Ovary (tissue), 10 donors: ENCODE measurements around the gene SPG7. TPM values are rescaled to one million over a fixed set of nuclear protein-coding genes. Genes with fewer than 3 reads are reported as not detected.
"Not testable (repeated sequence)": the region's sequence is repeated elsewhere in the genome, so short reads cannot be mapped to it uniquely, and the experiment has no call there.

Experiments
- DNase-seq, 5 donors: peaks; one replicate each; pipeline ENCODE4 v3.0.0-alpha.2; 2019 to 2020
- H3K27ac ChIP-seq, 2 donors: fragments of 200-600 bp; one replicate each; pipeline versions ENCODE4 v1.5.1 to v1.8.0; 2019 to 2022
- H3K27me3 ChIP-seq: fragments of 200-600 bp; one replicate; pipeline ENCODE4 v1.8.0; 2022
- H3K36me3 ChIP-seq: fragments of 200-600 bp; sonication (generic); one replicate; pipeline ENCODE4 v1.5.1; 2019
- H3K4me1 ChIP-seq: one replicate; pipeline ENCODE4 v1.8.1; 2013; ENCODE audit warnings: mild to moderate bottlenecking, moderate library complexity; ENCODE audit not compliant: insufficient read depth
- H3K4me3 ChIP-seq: fragments of 200-600 bp; sonication (generic); one replicate; pipeline ENCODE4 v1.5.1; 2017
- H3K9me3 ChIP-seq, 2 donors: fragments of 200-600 bp in 1 of 2; sonication (generic) in 1 of 2; one replicate each; pipeline versions ENCODE4 v1.5.1 to v1.8.1; 2013 to 2019; ENCODE audit warnings: mild to moderate bottlenecking in 1 of 2, moderate library complexity in 1 of 2
- CTCF ChIP-seq, 3 donors: fragments of 450-650 bp in 2 of 3; fragments of 200-600 bp in 1 of 3; IDR thresholded peaks; one replicate each; pipeline versions ENCODE4 v1.5.1 to v1.8.0; 2016 to 2022; ENCODE audit warnings: antibody characterized with exemption in 3 of 3, mild to moderate bottlenecking in 1 of 3
- EP300 ChIP-seq: sonication (generic); formaldehyde crosslinking; IDR thresholded peaks from one replicate; pipeline ENCODE4 v1.6.1; 2017; ENCODE audit warnings: antibody characterized with exemption
- POLR2A ChIP-seq: fragments of 450-650 bp; IDR thresholded peaks from one replicate; pipeline ENCODE4 v1.6.1; 2017; ENCODE audit warnings: antibody characterized with exemption, mild to moderate bottlenecking, moderate library complexity
- WGBS, 3 donors: extraction: QIAGEN DNeasy Blood & Tissue Kit in 1 of 3; methylation state at CpG; one replicate each; pipeline versions ENCODE4 v1.1.5 to v1.1.7; 2013 to 2017; 5-methylcytosine and 5-hydroxymethylcytosine counted together
- intact Hi-C, 4 donors: fragments of 100-400 bp; cut with DNase I; formaldehyde crosslinking; loops; one replicate each; pipeline versions ENCODE4 v1.11.0 to v1.15.1; 2022 to 2023
- long read RNA-seq, 3 donors: library from polyadenylated mRNA in 2 of 3; unstranded in 2 of 3; transcript quantifications; one replicate each; pipeline ENCODE4 v2.0.0 and lab custom pipeline, GENCODE V29; 2021 to 2026
- polyA plus RNA-seq, 2 donors: library from polyadenylated mRNA; stranded (reverse); fragments of 200-250 nt in 1 of 2; fragments of 350-450 nt in 1 of 2; fragmentation: Illumina TruSeq in 1 of 2; extraction: RNeasy Lipid Tissue Mini Kit (QIAGEN cat#74804) in 1 of 2; gene quantifications; one replicate each; pipeline ENCODE4 v1.2.3, GENCODE V29; 2013 to 2014
- total RNA-seq, 7 donors: library from RNA; depleted of rRNA in 2 of 7; stranded (reverse); fragments of >200 nt in 2 of 7; fragmentation: NEBNext Ultra II Directional in 3 of 7; extraction: Animal tissue kit (Norgen Biotek cat#: 25700) in 3 of 7; gene quantifications; one replicate each; pipeline versions ENCODE4 v1.1.0 to v1.2.4, GENCODE V29; 2016 to 2023
- donor health status: DM: no; HTN: no; CAD: no; lungs with moderate emphysema.
- donor health status: DM: no; HTN: no; CAD: no.
- donor health status: Bipolar disorder and iron deficiency.
- donor health status: DM: yes; HTN: yes; CAD: no.
- donor health status: DM: no; HTN: no; CAD: no.
- donor health status: DM: yes; HTN: yes; CAD: no.

The SPG7 gene
- 100 to 1,000 TPM in 3 of 7 donors, 10 to 100 TPM in 4; 73.5 to 145 (median 96.0) TPM for total RNA-seq
- 10 to 100 TPM; 48.9 to 76.7 TPM for polyA plus RNA-seq
- long read RNA-seq, donor 1, full-length matches to known transcripts, result 47 of 131 reads
- long read RNA-seq, donor 1, partial matches to known transcripts, result 63 of 131 reads
- long read RNA-seq, donor 1, other reads (novel, unspliced or antisense), result 21 of 131 reads
- long read RNA-seq, donor 2, full-length matches to known transcripts, result 35 of 47 reads
- long read RNA-seq, donor 2, partial matches to known transcripts, result 12 of 47 reads
- long read RNA-seq, donor 2, other reads (novel, unspliced or antisense), result 0 of 47 reads
- long read RNA-seq, donor 3, transcript SPG7-239 (14 exons, 2,859 nt), result minor isoform, 5 of 149 reads
- long read RNA-seq, donor 3, transcript SPG7-268 (17 exons, 3,359 nt), result major isoform, 59 of 149 reads
- long read RNA-seq, donor 3, partial matches to known transcripts, result 41 of 149 reads
- long read RNA-seq, donor 3, other reads (novel, unspliced or antisense), result 37 of 149 reads

GRCh38 chr16:89507834-89508590 lies at the start of gene SPG7:
SPG7 (plus strand) TSS chr16:89508403; CDS start chr16:89508418, 15 bp downstream.
- H3K9me3 ChIP-seq, result no peaks in the 10 kb centered on the region
- DNase-seq, result peak; percentile 81 to 94 (median 88)
- intact Hi-C loops, result loop anchor here in 3 of 4 donors (2.0 to 5.0 kb wide), 2 partner anchors 176 to 261 kb away; no protein-coding TSS in a partner anchor
- no peaks in the 10 kb centered on the region for H3K36me3 ChIP-seq
- peak in 2 of 3 donors; percentile 14 to 23 for TF ChIP-seq CTCF (IDR thresholded peaks at IDR 0.05)
- no peak for TF ChIP-seq EP300
- peak; percentile 80 for TF ChIP-seq POLR2A
- H3K4me3 ChIP-seq, result peak within 1 kb of the TSS; percentile 83
- 0 to 1% (median 0%) methylated on average over 45 to 90 of the region's 90 CpGs for WGBS, 3 donors
- peak within 1 kb of the TSS; percentile 56 to 93 for H3K27ac ChIP-seq
- peaks cover 13% of the 10 kb centered on the region for H3K4me1 ChIP-seq
- H3K27me3 ChIP-seq, result no peaks in the 10 kb centered on the region

- Histone ChIP-seq H3K9me3 (no peaks in the 10 kb centered on the region), H3K27me3 (no peaks in the 10 kb centered on the region), H3K4me3 (no peak overlapping the region), H3K27ac (no peak overlapping the region), H3K36me3 (no peaks in the 10 kb centered on the region), H3K4me1 (peaks cover 18% of the 10 kb centered on the region)
- TF ChIP-seq POLR2A (no peak), CTCF (IDR thresholded peaks at IDR 0.05) (no peak), EP300 (no peak)
- WGBS, 3 donors, result 88 to 92% (median 91%) methylated on average over 7 of the region's 7 CpGs
- intact Hi-C loops, result no loop called here
- no peak for DNase-seq
Measured at GRCh38 chr16:89458551-89458950, 49.7 kb upstream of the SPG7 start.

GRCh38 chr16:89458967-89459366 lies 49.2 kb upstream of the SPG7 start:
- Histone ChIP-seq H3K4me1 (peaks cover 15% of the 10 kb centered on the region), H3K4me3 (no peak overlapping the region), H3K36me3 (no peaks in the 10 kb centered on the region), H3K9me3 (no peaks in the 10 kb centered on the region), H3K27ac (no peak overlapping the region), H3K27me3 (no peaks in the 10 kb centered on the region)
- 42 to 66% (median 49%) methylated on average over 2 of the region's 2 CpGs for WGBS, 3 donors
- intact Hi-C loops, result no loop called here
- DNase-seq, result no peak
- TF ChIP-seq CTCF (IDR thresholded peaks at IDR 0.05) (no peak), EP300 (no peak), POLR2A (no peak)

DNA sequence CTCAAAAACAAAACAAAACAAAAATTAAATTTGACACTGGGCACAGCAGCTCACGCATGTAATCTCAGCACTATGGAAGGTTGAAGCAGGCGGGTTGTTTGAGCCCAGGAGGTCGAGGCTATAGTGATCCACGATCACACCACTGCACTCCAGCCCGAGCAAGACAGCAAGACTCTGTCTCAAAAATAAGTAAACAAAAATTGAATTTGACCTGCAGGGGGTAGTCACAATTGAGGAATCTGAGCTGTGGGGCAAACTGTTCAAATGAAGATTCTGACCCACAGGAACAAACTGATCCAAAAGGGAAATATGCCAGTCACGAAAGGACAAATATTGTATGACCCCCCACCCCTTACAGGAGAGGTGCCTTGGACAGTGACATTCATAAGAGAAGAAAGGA lies 47.6 kb upstream of the SPG7 start:
- intact Hi-C loops, result no loop called here
- no peaks in the 10 kb centered on the region for H3K36me3 ChIP-seq
- no peak for DNase-seq
- WGBS, 3 donors, result 83 to 87% (median 86%) methylated on average over 6 of the region's 6 CpGs
- no peak overlapping the region for H3K27ac ChIP-seq
- TF ChIP-seq POLR2A (no peak), EP300 (no peak), CTCF (IDR thresholded peaks at IDR 0.05) (no peak)
- H3K27me3 ChIP-seq, result no peaks in the 10 kb centered on the region
- peaks cover 15% of the 10 kb centered on the region for H3K4me1 ChIP-seq
- no peak overlapping the region for H3K4me3 ChIP-seq
- H3K9me3 ChIP-seq, result no peaks in the 10 kb centered on the region

- H3K27ac ChIP-seq, H3K4me3 ChIP-seq, intact Hi-C loops, H3K36me3 ChIP-seq, DNase-seq, H3K9me3 ChIP-seq, H3K27me3 ChIP-seq: not testable (repeated sequence)
- WGBS, 3 donors, result 84 to 91% (median 86%) methylated on average over 13 to 15 of the region's 15 CpGs
- H3K4me1 ChIP-seq, result peaks cover 17% of the 10 kb centered on the region
Measured at GRCh38 chr16:89461890-89462289, 46.3 kb upstream of the SPG7 start.

DNA sequence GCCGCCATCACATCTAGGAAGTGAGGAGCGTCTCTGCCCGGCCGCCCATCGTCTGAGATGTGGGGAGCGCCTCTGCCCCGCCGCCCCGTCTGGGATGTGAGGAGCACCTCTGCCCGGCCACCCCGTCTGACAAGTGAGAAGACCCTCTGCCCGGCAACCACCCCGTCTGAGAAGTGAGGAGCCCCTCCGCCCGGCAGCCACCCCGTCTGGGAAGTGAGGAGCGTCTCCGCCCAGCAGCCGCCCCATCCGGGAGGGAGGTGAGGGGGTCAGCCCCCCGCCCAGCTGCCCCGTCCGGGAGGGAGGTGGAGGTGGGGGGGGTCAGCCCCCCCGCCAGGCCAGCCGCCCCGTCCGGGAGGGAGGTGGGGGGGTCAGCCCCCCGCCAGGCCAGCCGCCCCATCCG lies 45.6 kb upstream of the SPG7 start:
- H3K27ac ChIP-seq, DNase-seq, H3K9me3 ChIP-seq, H3K36me3 ChIP-seq, H3K27me3 ChIP-seq, H3K4me3 ChIP-seq, intact Hi-C loops: not testable (repeated sequence)
- 84 to 97% (median 86%) methylated on average over 13 to 27 of the region's 30 CpGs for WGBS, 3 donors
- H3K4me1 ChIP-seq, result peaks cover 17% of the 10 kb centered on the region

DNA sequence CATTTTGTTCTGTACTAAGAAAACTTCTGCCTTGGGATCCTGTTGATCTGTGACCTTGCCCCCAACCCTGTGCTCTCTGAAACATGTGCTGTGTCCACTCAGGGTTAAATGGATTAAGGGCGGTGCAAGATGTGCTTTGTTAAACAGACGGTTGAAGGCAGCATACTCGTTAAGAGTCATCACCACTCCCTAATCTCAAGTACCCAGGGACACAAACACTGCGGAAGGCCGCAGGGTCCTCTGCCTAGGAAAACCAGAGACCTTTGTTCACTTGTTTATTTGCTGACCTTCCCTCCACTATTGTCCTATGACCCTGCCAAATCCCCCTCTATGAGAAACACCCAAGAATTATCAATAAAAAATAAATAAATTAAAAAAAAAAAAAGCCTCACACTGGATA lies 44.9 kb upstream of the SPG7 start:
- WGBS, 3 donors, result 51 to 55% (median 55%) methylated on average over 5 of the region's 5 CpGs
- H3K4me3 ChIP-seq, DNase-seq, intact Hi-C loops, H3K9me3 ChIP-seq, H3K27me3 ChIP-seq, H3K27ac ChIP-seq, H3K36me3 ChIP-seq: not testable (repeated sequence)
- H3K4me1 ChIP-seq, result peaks cover 15% of the 10 kb centered on the region
